ENCODE measurements around the gene CHKA. TPM values are rescaled to one million over a fixed set of nuclear protein-coding genes. Genes with fewer than 3 reads are reported as not detected.

Gene CHKA
- total and polyA plus RNA-seq, 4 donors: 8.2 to 19.9 (median 12.1) TPM

DNA sequence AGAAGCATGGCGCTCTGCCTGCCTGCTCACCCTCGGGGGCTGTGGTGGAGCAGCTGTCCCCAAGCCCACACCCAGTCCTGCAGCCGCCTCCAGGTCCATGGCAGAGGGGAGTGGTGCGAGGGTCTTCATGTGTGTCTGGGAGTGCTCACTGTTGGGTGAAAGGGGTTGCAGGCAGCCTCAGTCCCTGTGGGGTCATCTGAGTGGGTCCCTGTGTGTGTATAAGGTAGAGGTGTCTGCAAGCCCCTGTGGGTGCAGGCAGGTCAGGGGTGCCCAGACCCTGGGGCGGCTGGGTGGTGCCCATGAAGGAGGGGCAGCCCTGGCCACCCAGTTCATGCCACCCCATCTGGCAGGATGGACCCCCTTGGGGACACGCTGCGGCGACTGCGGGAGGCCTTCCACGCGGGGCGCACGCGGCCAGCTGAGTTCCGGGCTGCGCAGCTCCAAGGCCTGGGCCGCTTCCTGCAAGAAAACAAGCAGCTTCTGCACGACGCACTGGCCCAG is 106.2 kb downstream of the CHKA start:
- no peak overlapping the region for H3K4me3 ChIP-seq (ENCODE audit: low read length in 2 of 2)
- no peak for ATAC-seq (ENCODE audit: low FRiP score)
- intact Hi-C loops (cut with DNase I): loop anchor here in 1 of 2 donors (5.0 kb wide), 1 partner anchor 107 kb away; the partner anchor contains the start of gene CHKA
- H3K27ac ChIP-seq (ENCODE audit: low read depth in 1 of 2, low read length in 2 of 2): no peak overlapping the region
- no peaks in the 10 kb centered on the region for H3K9me3 ChIP-seq (ENCODE audit: control insufficient read depth, low read length)
- no peaks in the 10 kb centered on the region for H3K27me3 ChIP-seq (ENCODE audit: control insufficient read depth in 1 of 2, insufficient read depth in 2 of 2, low read length in 1 of 2)
- DNase-seq: peak in 1 of 2 donors; percentile 73
- no peaks in the 10 kb centered on the region for H3K4me1 ChIP-seq (ENCODE audit: control insufficient read depth in 1 of 2, insufficient read depth in 2 of 2, low read length in 2 of 2)
- H3K36me3 ChIP-seq (ENCODE audit: control insufficient read depth in 1 of 2, insufficient read depth in 2 of 2, low read length in 1 of 2): no peaks in the 10 kb centered on the region
- WGBS, 2 donors: 93 to 94% methylated on average over 19 of the region's 19 CpGs

DNA sequence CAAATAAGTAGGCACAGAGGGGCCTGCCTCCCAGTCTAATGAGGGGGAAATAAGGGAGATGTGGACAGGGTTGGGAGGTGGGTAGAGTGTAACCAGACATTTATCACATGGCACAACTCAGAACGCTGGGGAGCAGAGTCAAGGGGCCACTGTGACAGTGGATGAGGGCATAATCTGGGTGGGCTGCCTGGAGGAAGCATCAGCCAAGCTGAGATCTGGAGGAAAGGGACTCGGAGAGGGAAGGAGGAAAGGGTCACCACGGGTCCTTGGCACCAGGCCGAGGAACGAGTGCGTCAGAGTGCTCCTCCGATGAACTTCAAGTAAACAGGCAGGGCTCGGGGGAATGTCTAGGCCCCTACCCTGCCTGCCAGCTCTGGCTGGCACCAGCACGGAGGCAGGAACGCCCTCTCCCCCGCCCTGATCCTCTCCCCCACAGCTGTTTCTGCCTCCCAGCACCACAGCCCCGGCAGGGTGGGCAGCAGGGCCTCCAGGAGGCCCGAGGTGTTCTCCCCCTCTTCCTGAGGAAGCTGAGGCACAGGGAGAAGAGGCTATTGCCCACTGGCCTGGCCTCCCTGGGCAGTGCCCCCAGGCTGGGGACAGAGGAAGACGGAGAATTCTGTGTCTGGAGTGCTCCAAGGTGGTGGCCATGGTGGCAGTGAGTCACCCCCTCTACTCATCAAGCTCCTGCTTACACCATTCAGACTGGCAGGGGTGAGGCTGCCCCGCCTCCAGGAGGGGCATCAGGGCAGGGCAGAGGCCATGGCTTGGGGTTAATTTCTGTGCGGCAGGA is 106.8 kb downstream of the CHKA start:
- ATAC-seq (ENCODE audit: low FRiP score) (no peak), DNase-seq (peak; percentile 76 to 83)
- Histone ChIP-seq H3K27me3 (ENCODE audit: control insufficient read depth in 1 of 2, insufficient read depth in 2 of 2, low read length in 1 of 2) (no peaks in the 10 kb centered on the region), H3K36me3 (ENCODE audit: control insufficient read depth in 1 of 2, insufficient read depth in 2 of 2, low read length in 1 of 2) (no peaks in the 10 kb centered on the region), H3K27ac (ENCODE audit: low read depth in 1 of 2, low read length in 2 of 2) (no peak overlapping the region), H3K9me3 (ENCODE audit: control insufficient read depth, low read length) (no peaks in the 10 kb centered on the region), H3K4me3 (ENCODE audit: low read length in 2 of 2) (no peak overlapping the region), H3K4me1 (ENCODE audit: control insufficient read depth in 1 of 2, insufficient read depth in 2 of 2, low read length in 2 of 2) (no peaks in the 10 kb centered on the region)
- WGBS, 2 donors: 42 to 47% methylated on average over 16 of the region's 16 CpGs
- intact Hi-C loops (cut with DNase I): loop anchor here in 1 of 2 donors (5.0 kb wide), 1 partner anchor 108 kb away; the partner anchor contains the start of gene CHKA

DNA sequence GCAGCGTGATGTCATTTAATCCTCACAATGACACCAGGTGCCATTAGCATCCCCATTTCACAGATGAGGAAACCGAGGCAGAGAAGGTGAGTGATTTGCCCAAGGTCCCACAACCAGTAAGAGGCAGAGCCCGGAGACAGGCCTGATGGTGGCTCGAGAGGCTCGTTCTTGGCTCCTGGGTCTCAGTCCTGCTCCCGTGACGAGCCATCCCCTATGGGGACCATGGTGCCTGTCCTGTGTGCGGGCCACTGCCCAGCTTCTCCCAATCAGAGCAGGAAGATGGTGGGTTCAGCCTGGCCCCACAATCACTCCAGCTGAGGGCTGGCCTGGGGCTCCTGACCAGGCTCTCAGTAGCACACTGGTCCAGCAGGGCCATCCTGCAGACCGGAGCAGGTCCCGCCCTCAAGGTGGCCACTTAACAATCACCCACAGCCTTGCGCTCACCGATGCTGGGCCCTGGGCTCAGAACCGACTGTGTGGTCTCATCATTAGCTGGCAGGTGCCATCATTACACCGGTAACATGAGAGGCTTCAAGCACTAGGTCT is 107.5 kb downstream of the CHKA start:
- 93 to 94% methylated on average over 14 of the region's 14 CpGs for WGBS, 2 donors
- DNase-seq (no peak), ATAC-seq (ENCODE audit: low FRiP score) (no peak)
- no peaks in the 10 kb centered on the region for H3K4me1 ChIP-seq (ENCODE audit: control insufficient read depth in 1 of 2, insufficient read depth in 2 of 2, low read length in 2 of 2)
- H3K4me3 ChIP-seq (ENCODE audit: low read length in 2 of 2): no peak overlapping the region
- no peaks in the 10 kb centered on the region for H3K36me3 ChIP-seq (ENCODE audit: control insufficient read depth in 1 of 2, insufficient read depth in 2 of 2, low read length in 1 of 2)
- H3K27ac ChIP-seq (ENCODE audit: low read depth in 1 of 2, low read length in 2 of 2): peak overlapping the region in 1 of 2 donors; percentile 2
- intact Hi-C loops (cut with DNase I): loop anchor here in 1 of 2 donors (5.0 kb wide), 1 partner anchor 109 kb away; the partner anchor contains the start of gene CHKA
- H3K9me3 ChIP-seq (ENCODE audit: control insufficient read depth, low read length): no peaks in the 10 kb centered on the region
- H3K27me3 ChIP-seq (ENCODE audit: control insufficient read depth in 1 of 2, insufficient read depth in 2 of 2, low read length in 1 of 2): no peaks in the 10 kb centered on the region

DNA sequence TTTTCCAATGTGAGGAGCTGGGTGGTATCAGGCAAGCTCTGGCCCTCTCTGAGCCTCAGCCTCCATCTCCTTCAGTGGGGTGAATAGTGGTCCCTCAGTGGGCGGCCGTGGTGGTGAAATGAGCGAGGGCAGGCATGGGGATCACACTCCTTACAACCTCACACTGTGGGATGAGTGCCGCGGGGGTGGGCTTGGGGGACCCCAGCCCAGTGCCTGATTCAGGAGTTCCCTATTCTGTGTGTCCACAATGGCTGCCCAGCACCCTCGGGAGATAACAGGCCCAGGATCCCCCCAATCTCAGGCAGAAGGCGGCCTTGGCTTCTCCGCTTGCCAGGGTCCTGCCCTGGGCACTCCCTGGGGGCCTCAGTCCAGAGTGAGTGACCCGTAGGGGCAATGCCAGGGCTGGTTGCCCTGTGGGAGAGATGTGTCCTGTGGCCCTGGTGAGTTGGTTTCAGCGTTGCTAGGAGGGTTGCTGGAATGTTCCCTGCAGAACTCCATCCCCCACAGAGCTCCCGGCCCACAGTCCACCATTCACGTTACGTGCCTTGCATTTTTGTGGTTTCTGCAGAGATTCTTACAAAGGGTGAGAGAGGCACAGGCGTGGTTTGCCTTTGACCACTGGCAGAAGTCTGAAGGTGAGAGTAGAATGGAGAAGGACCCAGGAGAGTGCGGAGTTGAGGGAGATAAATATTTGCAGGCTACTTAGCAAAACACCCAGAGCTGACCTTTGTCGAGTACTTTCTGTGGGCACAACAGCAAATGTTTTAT is 108.2 kb downstream of the CHKA start:
- DNase-seq (peak; percentile 40 to 76), ATAC-seq (ENCODE audit: low FRiP score) (no peak)
- H3K27me3 ChIP-seq (ENCODE audit: control insufficient read depth in 1 of 2, insufficient read depth in 2 of 2, low read length in 1 of 2): no peaks in the 10 kb centered on the region
- WGBS, 2 donors: 77 to 79% methylated on average over 16 of the region's 16 CpGs
- H3K9me3 ChIP-seq (ENCODE audit: control insufficient read depth, low read length): no peaks in the 10 kb centered on the region
- intact Hi-C loops (cut with DNase I): loop anchor here in 1 of 2 donors (5.0 kb wide), 1 partner anchor 109 kb away; the partner anchor contains the start of gene CHKA
- no peak overlapping the region for H3K4me3 ChIP-seq (ENCODE audit: low read length in 2 of 2)
- no peaks in the 10 kb centered on the region for H3K36me3 ChIP-seq (ENCODE audit: control insufficient read depth in 1 of 2, insufficient read depth in 2 of 2, low read length in 1 of 2)
- no peak overlapping the region for H3K27ac ChIP-seq (ENCODE audit: low read depth in 1 of 2, low read length in 2 of 2)
- no peaks in the 10 kb centered on the region for H3K4me1 ChIP-seq (ENCODE audit: control insufficient read depth in 1 of 2, insufficient read depth in 2 of 2, low read length in 2 of 2)

DNA sequence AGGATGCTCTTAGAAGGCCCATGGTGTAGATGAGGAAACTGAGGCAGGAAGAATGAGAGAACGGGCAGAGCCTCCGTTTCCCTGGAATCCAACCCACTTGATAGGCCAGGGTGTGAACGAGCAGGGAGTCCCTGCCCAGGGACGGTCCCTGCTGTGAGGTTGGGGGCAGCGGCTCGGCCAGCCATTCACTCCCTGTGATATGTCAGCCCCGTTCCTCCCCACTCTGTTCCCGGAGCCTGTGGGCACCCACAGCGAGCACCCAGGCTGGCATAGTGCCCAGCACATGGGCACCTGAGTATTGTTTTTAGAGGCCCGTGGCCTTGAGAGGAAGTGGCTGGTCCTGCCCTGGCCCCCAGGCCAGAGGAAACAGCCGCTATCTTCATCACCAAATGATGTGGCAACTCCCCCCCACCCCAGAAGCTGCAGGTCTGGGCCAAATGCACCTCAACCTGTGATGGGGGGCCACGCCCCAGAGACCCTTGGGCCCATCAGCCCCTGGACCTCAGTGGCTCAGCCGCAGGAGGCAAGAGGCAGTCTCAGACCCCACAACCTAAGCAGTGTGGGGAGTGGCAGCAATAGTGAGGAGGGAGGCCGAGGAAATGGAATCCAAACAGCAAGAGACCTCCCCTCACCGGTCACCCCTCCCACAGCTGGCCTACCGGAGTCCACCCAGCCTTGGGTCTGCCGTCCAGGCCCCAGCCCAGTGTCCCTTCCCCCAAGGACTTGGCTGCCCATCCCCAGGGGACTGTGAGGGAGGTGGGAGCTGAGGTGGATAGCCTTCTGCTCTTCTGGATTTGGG is 108.9 kb downstream of the CHKA start:
- no peaks in the 10 kb centered on the region for H3K36me3 ChIP-seq (ENCODE audit: control insufficient read depth in 1 of 2, insufficient read depth in 2 of 2, low read length in 1 of 2)
- H3K4me1 ChIP-seq (ENCODE audit: control insufficient read depth in 1 of 2, insufficient read depth in 2 of 2, low read length in 2 of 2): no peaks in the 10 kb centered on the region
- no peak overlapping the region for H3K27ac ChIP-seq (ENCODE audit: low read depth in 1 of 2, low read length in 2 of 2)
- WGBS, 2 donors: 89 to 92% methylated on average over 17 of the region's 17 CpGs
- H3K4me3 ChIP-seq (ENCODE audit: low read length in 2 of 2): no peak overlapping the region
- H3K27me3 ChIP-seq (ENCODE audit: control insufficient read depth in 1 of 2, insufficient read depth in 2 of 2, low read length in 1 of 2): no peaks in the 10 kb centered on the region
- ATAC-seq (ENCODE audit: low FRiP score) (no peak), DNase-seq (peak in 1 of 2 donors; percentile 44)
- H3K9me3 ChIP-seq (ENCODE audit: control insufficient read depth, low read length): no peaks in the 10 kb centered on the region
- intact Hi-C loops (cut with DNase I): loop anchor here in 1 of 2 donors (5.0 kb wide), 1 partner anchor 110 kb away; the partner anchor contains the start of gene CHKA

DNA sequence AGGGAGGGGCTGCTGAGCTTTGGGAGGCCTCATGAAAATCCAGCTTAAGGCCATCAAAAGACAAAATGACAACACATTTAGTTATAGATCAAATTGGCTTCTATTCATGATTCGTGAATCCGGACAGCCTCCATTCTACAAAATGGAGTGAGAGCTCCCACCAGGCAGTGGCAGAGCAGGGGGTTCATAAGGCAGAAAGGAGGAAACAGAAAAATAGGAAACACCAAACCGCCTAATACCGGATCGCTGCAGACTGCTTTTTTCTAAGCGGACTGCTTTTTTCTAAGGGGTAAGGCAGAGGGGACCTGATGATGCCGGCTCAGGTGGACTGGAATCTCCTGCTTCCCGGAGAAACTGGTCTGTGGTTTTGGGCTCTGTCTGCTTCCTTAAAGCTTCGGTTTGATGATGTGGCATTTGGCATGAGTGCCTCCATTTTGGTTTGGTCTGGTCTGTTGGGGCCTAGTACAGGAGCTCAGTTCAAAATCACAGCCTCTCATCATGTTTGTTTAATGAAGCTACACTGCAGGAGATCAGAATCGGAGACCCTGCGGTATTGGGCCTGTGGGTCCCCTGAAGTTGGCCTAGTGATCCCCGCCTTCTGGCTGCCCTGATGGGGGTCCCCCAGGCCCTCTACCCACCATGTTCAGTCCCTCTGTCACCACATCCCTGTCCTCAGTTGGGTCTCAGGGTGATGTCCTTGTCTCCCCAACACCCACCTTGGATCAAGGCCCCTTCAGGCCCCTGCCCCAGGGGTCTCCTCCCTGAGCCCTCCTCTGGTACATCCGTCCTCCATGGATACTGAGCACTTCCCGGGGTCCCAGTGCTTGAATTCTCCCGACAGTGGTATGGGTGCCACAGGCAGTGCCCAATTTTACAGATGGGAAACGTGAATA is 109.9 kb downstream of the CHKA start:
- H3K4me1 ChIP-seq (ENCODE audit: control insufficient read depth in 1 of 2, insufficient read depth in 2 of 2, low read length in 2 of 2): no peaks in the 10 kb centered on the region

More for the DNA sequence above, 109.9 kb downstream of the CHKA start:
- Histone ChIP-seq H3K4me3 (ENCODE audit: low read length in 2 of 2) (no peak overlapping the region), H3K9me3 (ENCODE audit: control insufficient read depth, low read length) (no peaks in the 10 kb centered on the region), H3K36me3 (ENCODE audit: control insufficient read depth in 1 of 2, insufficient read depth in 2 of 2, low read length in 1 of 2) (no peaks in the 10 kb centered on the region), H3K27ac (ENCODE audit: low read depth in 1 of 2, low read length in 2 of 2) (no peak overlapping the region), H3K27me3 (ENCODE audit: control insufficient read depth in 1 of 2, insufficient read depth in 2 of 2, low read length in 1 of 2) (no peaks in the 10 kb centered on the region)
- intact Hi-C loops (cut with DNase I): loop anchor here in 1 of 2 donors (2.0 to 5.0 kb wide), 2 partner anchors 20 to 111 kb away; partner anchors contain the start of genes CHKA and NDUFS8
- DNase-seq: no peak
- no peak for ATAC-seq (ENCODE audit: low FRiP score)
- WGBS, 2 donors: 92 to 95% methylated on average over 16 of the region's 16 CpGs

Data from aorta (tissue), 5 donors.